ENCODE measurements around the gene IMPDH1. TPM values are rescaled to one million over a fixed set of nuclear protein-coding genes. Genes with fewer than 3 reads are reported as not detected.
A peak's percentile ranks its signal among the peaks of the same experiment; 100 is the strongest.

IMPDH1 gene
- total and polyA plus RNA-seq, 4 experiments from 2014 or later = 43.0 to 55.9 (median 48.7) TPM

DNA sequence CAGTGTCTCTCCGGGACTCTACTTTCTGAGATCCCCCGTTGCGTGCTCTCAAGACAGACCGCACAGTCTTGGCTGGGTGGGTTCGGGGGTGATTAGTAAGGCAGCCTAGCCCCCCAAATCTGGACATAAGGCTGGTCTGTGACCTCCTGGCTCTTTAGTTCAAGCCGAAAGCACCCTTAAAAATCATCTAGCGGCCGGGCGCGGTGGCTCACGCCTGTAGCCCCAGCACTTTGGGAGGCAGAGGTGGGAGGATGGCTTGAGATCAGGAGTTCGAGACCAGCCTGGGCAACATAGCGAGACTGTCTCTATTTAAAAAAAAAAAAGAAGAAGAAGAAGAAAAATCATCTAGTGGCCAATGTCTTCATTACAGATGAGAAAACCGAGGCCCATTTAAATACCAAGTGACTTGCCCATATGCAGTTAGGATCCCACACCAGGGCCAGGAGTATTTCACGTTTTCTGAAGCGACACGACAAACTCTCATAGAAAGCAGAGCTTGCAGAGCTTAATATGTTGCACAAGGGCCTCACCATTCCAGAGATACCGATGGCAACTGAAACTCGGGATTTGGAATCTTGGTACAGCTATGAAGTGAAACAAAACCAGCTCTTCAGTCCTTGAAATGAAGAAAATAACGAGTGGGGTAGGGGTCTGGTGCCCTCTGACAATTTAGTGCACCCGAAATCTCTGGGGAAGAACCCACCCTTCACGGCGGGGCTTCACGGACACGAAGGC, 45.2 kb upstream of the IMPDH1 start:
- no peak for DNase-seq
- H3K9me3 Mint-ChIP-seq = no peaks in the 10 kb centered on the region
- peak overlapping the region; percentile 84 to 98 (median 96) for H3K27ac Mint-ChIP-seq
- Histone ChIP-seq H3K4me3 (ENCODE audit: low read length in 2 of 2) (peak overlapping the region; percentile 70 to 89), H3K27ac (ENCODE audit: low read depth, low read length) (peak overlapping the region; percentile 76), H3K27me3 (ENCODE audit: insufficient read depth, low read length) (no peaks in the 10 kb centered on the region), H3K4me1 (ENCODE audit: insufficient read depth, low read length) (peaks cover 25% of the 10 kb centered on the region), H3K36me3 (ENCODE audit: insufficient read depth, low read length) (no peaks in the 10 kb centered on the region), H3K9me3 (ENCODE audit: control insufficient read depth in 1 of 2, low read length in 2 of 2) (no peaks in the 10 kb centered on the region)
- CTCF ChIA-PET (ENCODE audit: partially characterized antibody) = interaction anchor here (1.0 to 7.8 kb wide), 6 partner anchors 26 to 106 kb away, joined by 3 to 138 read pairs (median 5); no protein-coding TSS in a partner anchor
- peak overlapping the region; percentile 86 to 97 (median 94) for H3K4me3 Mint-ChIP-seq
- peaks cover 0 to 2% of the 10 kb centered on the region in 2 donors for H3K36me3 Mint-ChIP-seq
- H3K27me3 Mint-ChIP-seq = no peaks in the 10 kb centered on the region
- POLR2A ChIA-PET (ENCODE audit: partially characterized antibody) = interaction anchor here (0.9 to 1.4 kb wide), 5 partner anchors 21 to 111 kb away, joined by 3 to 7 read pairs (median 5); partner anchors contain the start of genes IMPDH1, METTL2B and RBM28
- H3K4me1 Mint-ChIP-seq = peaks cover 17 to 30% (median 22%) of the 10 kb centered on the region in 4 donors
- intact Hi-C loops (cut with micrococcal nuclease) = loop anchor here (1.0 to 10.0 kb wide), 5 partner anchors 21 to 868 kb away; partner anchors contain the start of genes ARF5, CALU, GCC1 and METTL2B

DNA sequence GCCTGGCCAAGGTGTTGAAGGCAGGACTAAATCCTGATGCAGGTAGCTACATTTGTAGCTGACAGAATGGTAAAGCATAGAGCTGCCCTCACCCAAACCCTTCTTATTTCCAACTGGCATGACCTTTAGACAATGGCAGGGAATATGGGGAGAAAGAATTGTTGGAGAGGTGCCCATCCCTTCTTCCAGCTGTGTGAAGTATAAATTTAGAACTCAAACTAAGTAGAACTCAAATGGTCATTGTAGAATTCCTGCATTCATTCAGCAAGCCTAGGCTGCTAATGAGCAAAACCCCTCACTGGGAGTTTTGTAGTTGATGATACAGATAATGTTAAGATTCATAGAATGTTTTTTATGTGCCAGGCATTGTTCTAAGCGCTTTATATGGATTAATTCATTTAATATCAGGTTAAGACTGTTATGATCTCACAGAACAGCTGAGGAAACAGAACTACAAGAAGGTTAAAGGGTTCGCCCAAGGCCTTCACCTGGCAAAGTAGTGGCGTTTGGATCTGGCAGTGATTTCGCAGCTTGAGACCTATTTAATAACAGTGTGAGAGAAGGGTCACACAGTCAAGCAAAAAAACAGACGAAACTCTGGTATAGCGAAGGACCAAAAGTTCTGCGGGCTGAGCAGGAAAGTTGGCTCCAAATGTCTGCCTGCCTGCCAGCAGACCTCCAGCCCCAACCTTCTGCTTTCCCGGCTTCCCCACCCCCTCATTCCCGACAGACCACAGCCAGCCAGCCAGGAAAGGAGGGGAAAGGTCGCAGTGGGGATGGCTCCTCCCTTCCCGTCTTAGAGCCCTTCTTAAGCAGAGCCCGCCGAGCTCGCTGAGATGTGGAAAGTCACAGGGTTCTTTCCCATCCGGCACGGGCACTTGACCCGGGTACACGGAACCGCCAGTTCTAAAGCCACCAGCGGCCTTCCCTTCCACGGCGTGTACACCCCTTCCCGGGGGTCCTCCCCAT, 44.3 kb upstream of the IMPDH1 start:
- no peak overlapping the region for H3K27ac ChIP-seq (ENCODE audit: low read depth, low read length)
- peak overlapping the region in 6 of 8 donors; percentile 21 to 97 (median 72) for H3K4me3 Mint-ChIP-seq
- H3K4me1 ChIP-seq (ENCODE audit: insufficient read depth, low read length) = peaks cover 18% of the 10 kb centered on the region
- H3K4me3 ChIP-seq (ENCODE audit: low read length in 2 of 2) = no peak overlapping the region
- intact Hi-C loops (cut with micrococcal nuclease) = loop anchor here (2.0 to 10.0 kb wide), 3 partner anchors 47 to 281 kb away; partner anchors contain the start of genes CALU and RBM28
- no peaks in the 10 kb centered on the region for H3K9me3 ChIP-seq (ENCODE audit: control insufficient read depth in 1 of 2, low read length in 2 of 2)
- ChIA-PET POLR2A (ENCODE audit: partially characterized antibody) (interaction anchor here (0.6 to 1.4 kb wide), 2 partner anchors 8 to 110 kb away, joined by 3 read pairs; partner anchors contain the start of gene RBM28), CTCF (ENCODE audit: partially characterized antibody) (interaction anchor here (0.8 to 7.8 kb wide), 5 partner anchors 7 to 67 kb away, joined by 3 to 138 read pairs (median 5); no protein-coding TSS in a partner anchor)
- no peaks in the 10 kb centered on the region for H3K27me3 ChIP-seq (ENCODE audit: insufficient read depth, low read length)
- DNase-seq = no peak
- peak overlapping the region in 4 of 7 donors; percentile 75 to 84 (median 77) for H3K27ac Mint-ChIP-seq
- H3K9me3 Mint-ChIP-seq = no peaks in the 10 kb centered on the region
- peaks cover 0 to 2% of the 10 kb centered on the region in 2 donors for H3K36me3 Mint-ChIP-seq
- H3K4me1 Mint-ChIP-seq = peaks cover 10 to 22% (median 16%) of the 10 kb centered on the region in 4 donors
- H3K27me3 Mint-ChIP-seq = no peaks in the 10 kb centered on the region
- no peaks in the 10 kb centered on the region for H3K36me3 ChIP-seq (ENCODE audit: insufficient read depth, low read length)

DNA sequence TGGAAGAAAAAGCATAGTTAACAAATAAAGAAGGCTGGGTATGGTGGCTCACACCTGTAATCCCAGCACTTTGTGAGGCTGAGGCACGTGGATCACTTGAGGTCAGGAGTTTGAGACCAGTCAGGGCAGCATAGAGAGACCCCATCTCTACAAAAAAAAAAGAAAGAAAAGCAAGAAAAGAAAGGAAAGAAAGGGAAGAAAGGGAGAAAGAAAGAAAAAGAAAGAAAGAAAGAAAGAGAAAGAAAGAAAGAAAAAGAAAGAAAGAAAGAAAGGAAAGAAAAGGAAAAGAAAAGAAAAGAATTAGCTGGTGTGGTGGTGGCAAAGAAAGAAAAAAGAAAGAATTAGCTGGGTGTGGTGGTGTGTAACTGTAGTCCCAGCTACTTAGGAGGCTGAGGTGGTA, 42.8 kb upstream of the IMPDH1 start:
- Histone ChIP-seq H3K4me1 (ENCODE audit: insufficient read depth, low read length) (peaks cover 13% of the 10 kb centered on the region), H3K27ac (ENCODE audit: low read depth, low read length) (no peak overlapping the region), H3K36me3 (ENCODE audit: insufficient read depth, low read length) (no peaks in the 10 kb centered on the region), H3K27me3 (ENCODE audit: insufficient read depth, low read length) (no peaks in the 10 kb centered on the region), H3K4me3 (ENCODE audit: low read length in 2 of 2) (no peak overlapping the region), H3K9me3 (ENCODE audit: control insufficient read depth in 1 of 2, low read length in 2 of 2) (no peaks in the 10 kb centered on the region)
- Mint-ChIP-seq H3K36me3 (peaks cover 0 to 2% of the 10 kb centered on the region in 2 donors), H3K9me3 (no peaks in the 10 kb centered on the region), H3K27ac (peak overlapping the region in 1 of 7 donors; percentile 51), H3K4me1 (peaks cover 7 to 15% (median 11%) of the 10 kb centered on the region in 4 donors), H3K27me3 (no peaks in the 10 kb centered on the region), H3K4me3 (peak overlapping the region in 2 of 8 donors; percentile 23 to 37)
- CTCF ChIA-PET (ENCODE audit: partially characterized antibody) = interaction anchor here (3.4 to 7.8 kb wide), 2 partner anchors 24 to 54 kb away, joined by 15 to 138 read pairs; no protein-coding TSS in a partner anchor
- intact Hi-C loops (cut with micrococcal nuclease) = loop anchor here (10.0 kb wide), 2 partner anchors 108 to 282 kb away; partner anchors contain the start of genes CALU and RBM28
- DNase-seq = no peak
- POLR2A ChIA-PET (ENCODE audit: partially characterized antibody) = no interaction called here

DNA sequence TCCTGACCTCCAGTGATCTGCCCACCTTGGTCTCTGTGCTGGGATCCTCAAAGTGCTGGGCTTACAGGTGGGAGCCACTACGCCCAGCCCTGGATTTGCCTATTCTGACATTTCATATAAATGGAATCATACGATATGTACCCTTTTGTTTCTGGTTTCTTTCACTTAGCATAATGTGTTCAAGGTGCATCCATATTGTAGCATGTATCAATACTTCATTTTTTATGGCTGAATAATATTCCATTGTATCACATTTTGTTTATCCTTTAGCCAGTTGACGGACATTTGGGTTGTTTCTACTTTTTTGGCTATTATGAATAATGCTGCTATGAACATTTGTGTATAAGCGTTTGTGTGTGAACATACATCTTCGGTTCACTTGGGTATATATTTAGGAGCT, 41.1 kb upstream of the IMPDH1 start:
- no peaks in the 10 kb centered on the region for H3K36me3 ChIP-seq (ENCODE audit: insufficient read depth, low read length)
- Mint-ChIP-seq H3K9me3 (no peaks in the 10 kb centered on the region), H3K27ac (peak overlapping the region in 1 of 7 donors; percentile 12), H3K36me3 (peaks cover 0 to 2% of the 10 kb centered on the region in 2 donors), H3K4me3 (no peak overlapping the region), H3K4me1 (peaks cover 4 to 10% (median 6%) of the 10 kb centered on the region in 4 donors), H3K27me3 (no peaks in the 10 kb centered on the region)
- ChIA-PET CTCF (ENCODE audit: partially characterized antibody) (interaction anchor here (7.8 kb wide), 1 partner anchor 22 kb away, joined by 138 read pairs; no protein-coding TSS in a partner anchor), POLR2A (ENCODE audit: partially characterized antibody) (no interaction called here)
- no peak for DNase-seq
- no peaks in the 10 kb centered on the region for H3K9me3 ChIP-seq (ENCODE audit: control insufficient read depth in 1 of 2, low read length in 2 of 2)
- intact Hi-C loops (cut with micrococcal nuclease) = loop anchor here (10.0 kb wide), 2 partner anchors 106 to 284 kb away; partner anchors contain the start of genes CALU and RBM28
- H3K4me1 ChIP-seq (ENCODE audit: insufficient read depth, low read length) = peaks cover 8% of the 10 kb centered on the region
- no peak overlapping the region for H3K27ac ChIP-seq (ENCODE audit: low read depth, low read length)
- H3K27me3 ChIP-seq (ENCODE audit: insufficient read depth, low read length) = no peaks in the 10 kb centered on the region
- no peak overlapping the region for H3K4me3 ChIP-seq (ENCODE audit: low read length in 2 of 2)

DNA sequence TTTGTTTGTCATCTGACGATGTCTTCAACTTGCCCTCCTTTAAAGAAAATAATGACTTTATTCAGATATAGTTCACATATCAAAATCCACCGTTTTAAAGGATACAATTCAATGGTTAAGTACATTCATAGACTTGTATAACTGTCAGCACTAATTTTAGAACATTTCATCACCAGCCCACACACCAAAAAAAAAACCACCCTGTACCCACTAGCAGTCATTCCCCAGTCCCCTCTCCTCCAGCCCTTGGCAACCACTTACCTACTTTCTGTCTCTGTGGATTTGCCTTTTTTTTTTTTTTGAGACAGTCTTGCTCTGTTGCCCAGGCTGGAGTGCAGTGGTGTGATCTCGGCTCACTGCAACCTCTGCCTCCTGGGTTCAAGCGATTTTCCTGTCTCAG, 40.6 kb upstream of the IMPDH1 start:
- POLR2A ChIA-PET (ENCODE audit: partially characterized antibody) = no interaction called here
- intact Hi-C loops (cut with micrococcal nuclease) = loop anchor here (10.0 kb wide), 2 partner anchors 106 to 284 kb away; partner anchors contain the start of genes CALU and RBM28

DNA sequence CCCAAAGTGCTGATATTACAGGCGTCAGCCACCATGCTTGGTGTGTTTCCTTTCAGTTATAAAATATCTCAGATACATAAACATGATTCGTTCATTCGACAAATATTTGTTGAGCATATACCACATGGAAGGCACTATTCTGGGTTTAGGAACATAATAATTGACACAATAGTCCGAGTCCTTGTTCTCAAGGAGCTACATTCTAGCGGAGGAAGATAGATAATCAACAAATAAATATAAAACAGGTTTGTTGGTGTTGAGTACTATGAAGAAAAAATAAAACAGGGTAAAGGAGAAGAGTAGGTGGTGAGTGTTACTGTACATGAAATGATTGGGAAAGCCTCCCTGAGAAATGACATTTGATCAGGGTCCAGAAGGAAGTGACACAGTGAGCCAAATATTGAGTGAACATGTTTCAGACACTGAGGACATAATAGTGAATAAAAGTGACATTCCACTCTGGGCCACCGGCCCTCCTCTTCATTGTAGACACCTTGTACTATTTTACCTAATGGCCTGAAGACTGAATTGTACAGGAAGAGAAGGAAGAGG, 39.0 kb upstream of the IMPDH1 start:
- no peak overlapping the region for H3K27ac ChIP-seq (ENCODE audit: low read depth, low read length)
- no peak overlapping the region for H3K4me3 ChIP-seq (ENCODE audit: low read length in 2 of 2)
- Mint-ChIP-seq H3K36me3 (no peaks in the 10 kb centered on the region), H3K4me3 (no peak overlapping the region), H3K4me1 (peaks cover 0 to 3% (median 0%) of the 10 kb centered on the region in 4 donors), H3K27me3 (no peaks in the 10 kb centered on the region), H3K27ac (no peak overlapping the region), H3K9me3 (no peaks in the 10 kb centered on the region)
- H3K36me3 ChIP-seq (ENCODE audit: insufficient read depth, low read length) = no peaks in the 10 kb centered on the region
- ChIA-PET CTCF (ENCODE audit: partially characterized antibody) (interaction anchor here (0.6 to 4.0 kb wide), 4 partner anchors 9 to 1562 kb away, joined by 3 to 30 read pairs (median 8); no protein-coding TSS in a partner anchor), POLR2A (ENCODE audit: partially characterized antibody) (interaction anchor here (1.0 kb wide), 1 partner anchor 9 kb away, joined by 3 read pairs; no protein-coding TSS in a partner anchor)
- no peaks in the 10 kb centered on the region for H3K27me3 ChIP-seq (ENCODE audit: insufficient read depth, low read length)
- no peaks in the 10 kb centered on the region for H3K9me3 ChIP-seq (ENCODE audit: control insufficient read depth in 1 of 2, low read length in 2 of 2)
- DNase-seq = no peak
- intact Hi-C loops (cut with micrococcal nuclease) = no loop called here
- no peaks in the 10 kb centered on the region for H3K4me1 ChIP-seq (ENCODE audit: insufficient read depth, low read length)

More for the DNA sequence above, 40.6 kb upstream of the IMPDH1 start:
- H3K9me3 Mint-ChIP-seq = no peaks in the 10 kb centered on the region
- Histone ChIP-seq H3K27ac (ENCODE audit: low read depth, low read length) (no peak overlapping the region), H3K36me3 (ENCODE audit: insufficient read depth, low read length) (no peaks in the 10 kb centered on the region), H3K4me1 (ENCODE audit: insufficient read depth, low read length) (peaks cover 7% of the 10 kb centered on the region), H3K27me3 (ENCODE audit: insufficient read depth, low read length) (no peaks in the 10 kb centered on the region), H3K4me3 (ENCODE audit: low read length in 2 of 2) (no peak overlapping the region), H3K9me3 (ENCODE audit: control insufficient read depth in 1 of 2, low read length in 2 of 2) (no peaks in the 10 kb centered on the region)
- H3K27ac Mint-ChIP-seq = peak overlapping the region in 1 of 7 donors; percentile 2
- H3K36me3 Mint-ChIP-seq = peaks cover 0 to 2% of the 10 kb centered on the region in 2 donors
- H3K4me1 Mint-ChIP-seq = peaks cover 3 to 6% (median 5%) of the 10 kb centered on the region in 4 donors
- H3K27me3 Mint-ChIP-seq = no peaks in the 10 kb centered on the region
- CTCF ChIA-PET (ENCODE audit: partially characterized antibody) = interaction anchor here (2.9 to 4.0 kb wide), 2 partner anchors 10 to 23 kb away, joined by 14 to 30 read pairs; no protein-coding TSS in a partner anchor
- DNase-seq = no peak
- H3K4me3 Mint-ChIP-seq = no peak overlapping the region
